IPS-18a (cell line): ENCODE data around the gene NRP1.

Source experiments
- H3K27ac ChIP-seq: one replicate; pipeline ENCODE4 v1.5.1; 2013; ENCODE audit warnings: low read length
- H3K27me3 ChIP-seq: one replicate; pipeline ENCODE4 v1.6.1; 2013; ENCODE audit warnings: mild to moderate bottlenecking, low read length; ENCODE audit not compliant: control insufficient read depth, insufficient read depth
- H3K36me3 ChIP-seq: one replicate; pipeline ENCODE4 v1.6.1; 2013; ENCODE audit warnings: low read depth, low read length; ENCODE audit not compliant: control insufficient read depth
- H3K4me1 ChIP-seq: one replicate; pipeline ENCODE4 v1.6.1; 2013; ENCODE audit warnings: low read depth, low read length; ENCODE audit not compliant: control insufficient read depth
- H3K4me3 ChIP-seq: one replicate; pipeline ENCODE4 v1.5.1; 2013; ENCODE audit warnings: low read length
- H3K9ac ChIP-seq: one replicate; pipeline ENCODE4 v1.6.1; 2013; ENCODE audit warnings: mild to moderate bottlenecking, low read length, moderate library complexity
- H3K9me3 ChIP-seq: one replicate; pipeline ENCODE4 v1.6.1; 2013; ENCODE audit warnings: low read depth, low read length; ENCODE audit not compliant: control insufficient read depth

Gene NRP1

DNA sequence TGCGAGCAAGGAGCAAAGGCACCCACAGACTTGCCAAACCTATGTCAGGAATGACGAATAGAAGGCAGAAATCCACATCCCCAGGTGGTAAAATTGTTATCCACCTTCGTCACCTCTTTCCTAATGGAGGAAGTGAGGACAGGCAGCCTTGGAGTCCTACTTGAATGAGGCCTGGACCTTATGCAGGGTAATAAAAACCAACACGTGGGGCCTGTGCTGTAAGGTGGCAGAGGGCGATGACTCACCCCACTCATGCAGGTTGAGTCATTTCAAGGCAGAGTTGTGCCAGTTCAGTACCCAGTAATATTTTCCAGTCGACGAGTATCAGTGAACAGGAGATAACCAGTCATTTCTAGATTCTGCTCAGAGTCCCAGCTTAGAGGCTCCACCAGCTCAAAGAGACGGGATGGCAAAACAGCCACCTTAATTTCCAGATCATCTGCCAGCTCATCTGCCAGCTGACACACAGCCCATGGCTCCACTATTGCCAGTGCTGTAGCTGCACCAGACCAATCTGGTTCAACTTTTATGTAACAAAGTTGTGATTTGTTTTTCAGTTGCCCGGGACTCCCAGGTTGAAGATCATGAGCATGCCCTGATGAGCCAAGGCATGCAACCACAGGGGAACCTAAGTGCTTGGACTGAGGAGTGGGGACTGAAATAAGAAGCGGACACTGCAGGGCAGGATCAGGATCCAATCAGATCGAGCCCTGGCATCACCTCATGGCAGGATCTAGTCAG lies 200.3 kb downstream of the NRP1 start:
- no peaks in the 10 kb centered on the region for H3K36me3 ChIP-seq
- no peaks in the 10 kb centered on the region for H3K9me3 ChIP-seq
- H3K27ac ChIP-seq = no peak overlapping the region
- no peaks in the 10 kb centered on the region for H3K4me1 ChIP-seq
- H3K27me3 ChIP-seq = no peaks in the 10 kb centered on the region
- no peak overlapping the region for H3K4me3 ChIP-seq
- H3K9ac ChIP-seq = no peak overlapping the region

DNA sequence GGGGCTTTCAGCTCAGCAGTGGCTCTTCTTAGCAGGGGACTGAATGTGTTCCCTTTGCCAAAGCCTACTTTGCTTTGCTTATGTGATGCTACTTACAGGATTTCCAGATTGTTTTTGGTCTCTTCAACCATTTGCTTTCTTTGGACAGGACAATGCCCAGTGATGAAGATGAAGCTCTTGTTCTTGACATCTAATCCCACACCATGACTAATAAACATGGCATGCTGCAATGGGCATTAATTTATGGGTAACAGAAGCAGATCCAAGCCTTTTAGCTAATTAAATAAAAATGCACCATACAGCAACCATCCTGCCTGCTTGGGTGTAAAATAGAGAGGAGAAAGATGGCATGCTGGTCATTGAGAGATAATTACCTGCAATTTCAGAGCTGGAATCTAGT lies 200.9 kb downstream of the NRP1 start:
- Histone ChIP-seq H3K9me3 (no peaks in the 10 kb centered on the region), H3K4me1 (no peaks in the 10 kb centered on the region), H3K9ac (no peak overlapping the region), H3K27me3 (no peaks in the 10 kb centered on the region), H3K4me3 (no peak overlapping the region), H3K27ac (no peak overlapping the region), H3K36me3 (no peaks in the 10 kb centered on the region)

DNA sequence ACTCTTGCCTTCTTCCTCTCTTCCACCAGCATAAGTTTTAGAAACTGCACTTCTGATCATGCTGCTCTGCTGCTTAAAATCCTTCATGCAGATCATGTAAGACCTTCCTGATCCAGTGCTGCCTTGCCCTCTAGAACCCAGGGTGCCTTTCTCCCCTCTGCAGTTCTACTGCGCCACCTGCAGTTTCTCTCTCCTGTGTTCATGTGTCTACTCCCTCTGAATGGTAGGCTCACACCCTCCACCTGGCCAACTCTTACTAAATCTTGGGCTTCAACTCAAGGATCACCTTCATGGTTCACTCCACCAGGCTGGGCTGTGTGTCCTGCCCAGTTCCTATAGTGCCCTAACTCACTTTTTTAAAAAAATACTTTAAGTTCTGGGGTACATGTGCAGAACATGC lies 201.8 kb downstream of the NRP1 start:
- H3K4me1 ChIP-seq = no peaks in the 10 kb centered on the region
- no peak overlapping the region for H3K27ac ChIP-seq
- H3K9me3 ChIP-seq = no peaks in the 10 kb centered on the region
- no peak overlapping the region for H3K9ac ChIP-seq
- H3K27me3 ChIP-seq = no peaks in the 10 kb centered on the region
- no peaks in the 10 kb centered on the region for H3K36me3 ChIP-seq
- no peak overlapping the region for H3K4me3 ChIP-seq

DNA sequence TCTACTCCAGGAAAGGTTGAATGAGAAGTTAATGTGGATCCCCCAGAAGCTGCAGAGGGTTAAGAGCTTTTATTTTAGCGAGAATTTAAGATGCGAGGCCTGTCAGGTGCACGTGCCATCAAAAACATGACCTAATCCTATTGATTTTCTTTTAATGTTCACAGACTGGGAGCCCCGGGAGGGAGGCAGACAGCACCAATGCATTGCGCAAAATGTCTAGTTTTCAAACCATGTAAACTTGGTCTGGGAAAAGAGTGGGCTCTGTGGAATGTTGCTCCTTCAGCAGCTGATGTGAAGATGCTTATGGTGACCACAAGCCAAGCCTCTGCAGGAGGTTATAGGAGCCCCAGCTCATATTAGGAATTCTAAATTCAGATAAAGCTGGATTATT lies 204.5 kb downstream of the NRP1 start:
- Histone ChIP-seq H3K27me3 (no peaks in the 10 kb centered on the region), H3K9me3 (no peaks in the 10 kb centered on the region), H3K4me1 (no peaks in the 10 kb centered on the region), H3K4me3 (no peak overlapping the region), H3K9ac (no peak overlapping the region), H3K36me3 (no peaks in the 10 kb centered on the region), H3K27ac (no peak overlapping the region)

DNA sequence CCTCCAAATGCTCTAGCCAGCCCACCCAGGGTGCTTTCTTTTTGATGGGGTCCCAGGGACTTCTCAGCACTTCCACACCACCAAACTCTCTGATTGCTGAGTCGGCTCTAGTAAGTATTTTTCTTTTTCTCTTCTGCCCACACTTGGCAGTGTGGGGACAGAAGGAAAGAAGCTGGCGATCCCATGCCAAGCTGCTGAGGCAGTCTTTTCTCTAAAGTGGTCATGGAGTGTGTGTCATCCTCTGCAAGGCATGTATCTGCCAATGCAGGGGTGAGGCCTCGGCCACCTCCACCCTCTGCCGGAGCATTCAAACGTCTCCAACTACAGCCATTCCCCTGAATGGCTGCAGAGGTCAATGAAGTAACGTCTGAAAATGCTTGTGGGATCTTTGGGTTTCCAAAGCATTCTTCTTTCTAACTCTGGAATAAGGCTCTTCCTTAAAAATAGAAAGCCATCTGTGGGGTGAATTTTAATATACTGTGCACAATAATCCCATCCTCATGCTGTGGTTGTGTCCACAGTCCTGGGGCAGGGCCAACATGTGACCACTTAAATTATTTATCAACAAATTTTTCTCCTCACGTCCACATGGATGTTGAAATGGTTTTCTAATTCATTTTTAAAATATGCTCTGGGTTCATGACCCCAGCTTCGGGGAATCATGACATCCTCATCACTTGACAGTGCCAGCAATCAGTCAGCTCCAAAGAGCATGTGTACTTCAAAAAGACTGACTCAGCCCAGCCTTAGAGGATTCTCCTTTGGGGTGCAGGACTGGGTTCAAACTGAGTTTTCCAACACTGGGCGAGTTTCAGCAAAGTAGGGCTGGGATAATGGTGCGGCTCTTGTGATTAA lies 205.1 kb downstream of the NRP1 start:
- Histone ChIP-seq H3K9ac (no peak overlapping the region), H3K36me3 (no peaks in the 10 kb centered on the region), H3K4me1 (no peaks in the 10 kb centered on the region), H3K27me3 (no peaks in the 10 kb centered on the region), H3K4me3 (no peak overlapping the region), H3K9me3 (no peaks in the 10 kb centered on the region), H3K27ac (no peak overlapping the region)

DNA sequence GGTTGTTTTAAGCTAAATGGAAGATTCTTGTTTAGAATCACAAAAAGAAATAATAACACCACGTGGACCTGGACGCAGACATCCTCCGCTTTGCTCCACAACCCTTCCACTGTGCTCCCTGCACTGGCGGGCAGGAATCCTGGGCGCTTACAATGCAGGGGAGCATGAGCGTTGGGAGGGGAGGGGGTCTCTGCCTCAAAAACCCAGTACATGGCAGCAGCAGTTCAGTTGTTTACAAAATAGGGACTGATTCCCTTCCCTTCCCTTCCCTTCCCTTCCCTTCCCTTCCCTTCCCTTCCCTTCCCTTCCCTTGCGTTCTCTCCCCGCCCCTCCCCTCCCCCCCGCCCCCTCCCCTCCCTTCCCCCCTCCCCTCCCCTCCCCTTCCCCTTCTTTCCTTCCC lies 206.8 kb downstream of the NRP1 start:
- Histone ChIP-seq H3K4me3 (no peak overlapping the region), H3K27me3 (no peaks in the 10 kb centered on the region), H3K9me3 (no peaks in the 10 kb centered on the region), H3K27ac (no peak overlapping the region), H3K36me3 (no peaks in the 10 kb centered on the region), H3K9ac (no peak overlapping the region), H3K4me1 (no peaks in the 10 kb centered on the region)
